ENCODE measurements around the gene KCNN3. TPM values are rescaled to one million over a fixed set of nuclear protein-coding genes. Genes with fewer than 3 reads are reported as not detected.
A peak's percentile ranks its signal among the peaks of the same experiment; 100 is the strongest.

Gene KCNN3
- total RNA-seq, 1 donor from 2014 or later = 1.8 TPM

DNA sequence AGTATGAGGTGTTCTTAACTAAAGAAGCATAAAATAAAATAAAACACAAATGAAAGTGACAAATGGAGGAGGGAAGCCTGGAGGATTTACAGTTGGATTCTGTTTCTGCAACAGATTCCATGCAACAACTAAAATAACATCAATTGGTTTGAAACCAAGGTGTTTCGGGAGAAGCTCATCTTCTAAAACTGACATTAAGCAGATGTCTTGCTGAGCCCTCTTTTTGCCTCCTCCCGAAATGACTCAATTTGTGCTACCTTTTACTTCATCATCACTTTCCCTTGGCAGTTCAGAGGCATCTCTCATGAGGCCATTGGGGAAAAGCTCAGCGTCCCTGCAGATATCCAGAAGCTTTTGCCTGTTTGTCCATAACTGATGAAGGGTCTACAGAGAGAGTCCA, 140.5 kb downstream of the KCNN3 start:
- intact Hi-C loops (cut with DNase I) = no loop called here
- ATAC-seq (no peak), DNase-seq (ENCODE audit: low spot score) (no peak)

DNA sequence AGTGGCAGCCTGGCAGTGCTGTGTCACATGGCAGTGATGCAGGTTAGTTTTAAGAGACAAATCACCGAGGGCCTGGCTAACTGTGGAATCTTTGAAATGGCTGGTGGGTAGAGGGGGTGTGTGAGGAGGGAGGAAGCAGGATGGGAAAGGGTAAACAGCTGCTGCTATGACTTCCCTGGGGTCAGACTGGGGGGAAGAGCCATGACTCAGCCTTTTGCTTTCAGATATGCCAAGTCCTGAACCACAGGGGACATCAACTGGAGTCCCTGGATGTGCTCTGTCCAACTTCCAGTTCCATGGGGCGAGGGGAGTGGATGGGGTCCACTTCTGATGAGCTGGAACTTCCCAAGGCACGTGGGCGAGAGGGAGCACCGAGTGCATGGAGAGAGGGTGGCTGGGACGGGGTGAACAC, 141.0 kb downstream of the KCNN3 start:
- intact Hi-C loops (cut with DNase I) = no loop called here
- ATAC-seq (peak; percentile 22), DNase-seq (ENCODE audit: low spot score) (no peak)

DNA sequence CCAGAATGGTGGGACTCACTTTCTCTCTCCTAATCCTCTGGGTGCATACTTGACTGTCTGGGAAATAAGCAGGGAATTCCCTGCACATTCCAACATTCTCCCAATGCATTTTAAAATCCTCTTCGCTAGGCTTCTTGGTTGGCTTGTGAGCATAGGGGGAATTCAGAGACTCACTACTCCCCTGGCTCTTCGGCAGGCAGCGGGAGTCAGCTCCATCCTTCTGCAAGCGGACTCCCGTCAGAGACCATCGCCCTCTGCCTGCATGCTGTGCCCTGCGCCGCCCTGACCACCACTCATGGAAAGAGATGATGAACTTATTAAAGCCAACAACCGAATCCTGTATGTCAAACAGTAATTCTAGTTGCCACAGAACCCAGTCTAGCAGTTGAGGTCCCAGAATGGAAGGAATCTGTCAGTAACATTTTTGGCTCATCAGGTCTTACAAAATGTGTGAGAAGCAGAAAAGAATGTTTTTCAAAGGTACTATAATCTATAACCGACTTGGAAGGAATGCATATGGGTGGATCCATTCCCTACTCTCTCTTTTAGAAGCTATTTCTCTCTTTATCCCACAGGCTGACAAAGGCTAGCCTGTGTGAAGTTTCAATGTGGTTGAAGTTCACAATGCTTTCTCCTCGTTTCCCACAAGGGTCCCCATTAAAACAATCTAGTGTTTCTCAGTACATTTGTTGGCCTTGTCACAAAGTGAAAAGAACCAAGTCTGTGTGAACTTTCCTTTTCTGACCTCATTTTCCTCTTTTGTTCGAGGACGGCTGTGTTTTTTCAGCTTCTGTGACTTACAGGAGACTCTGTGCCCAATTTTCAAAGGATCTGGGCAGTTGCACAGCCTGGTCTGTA, 143.0 kb downstream of the KCNN3 start:
- no peak for ATAC-seq
- no peak for DNase-seq (ENCODE audit: low spot score)
- intact Hi-C loops (cut with DNase I) = no loop called here

DNA sequence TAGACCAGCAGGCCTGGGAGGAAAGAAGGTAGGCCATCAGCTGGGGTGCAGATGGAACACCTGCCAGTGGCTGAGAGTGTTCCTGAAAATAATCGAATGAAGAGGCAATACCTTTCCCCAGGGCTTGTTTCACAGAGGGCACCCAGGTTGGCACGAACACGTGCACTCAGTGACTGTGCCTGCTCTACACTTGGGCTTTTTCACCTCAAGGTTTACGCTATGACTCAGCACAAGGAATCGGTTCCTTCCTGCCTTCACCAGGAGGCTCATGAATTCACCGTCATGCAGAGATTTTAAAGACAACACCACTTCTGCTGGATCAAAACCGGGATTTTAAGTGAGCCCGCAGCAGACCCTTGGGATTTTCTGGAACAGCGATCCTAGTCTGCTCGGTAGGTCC, 143.6 kb downstream of the KCNN3 start:
- no peak for ATAC-seq
- intact Hi-C loops (cut with DNase I) = no loop called here
- DNase-seq (ENCODE audit: low spot score) = no peak

DNA sequence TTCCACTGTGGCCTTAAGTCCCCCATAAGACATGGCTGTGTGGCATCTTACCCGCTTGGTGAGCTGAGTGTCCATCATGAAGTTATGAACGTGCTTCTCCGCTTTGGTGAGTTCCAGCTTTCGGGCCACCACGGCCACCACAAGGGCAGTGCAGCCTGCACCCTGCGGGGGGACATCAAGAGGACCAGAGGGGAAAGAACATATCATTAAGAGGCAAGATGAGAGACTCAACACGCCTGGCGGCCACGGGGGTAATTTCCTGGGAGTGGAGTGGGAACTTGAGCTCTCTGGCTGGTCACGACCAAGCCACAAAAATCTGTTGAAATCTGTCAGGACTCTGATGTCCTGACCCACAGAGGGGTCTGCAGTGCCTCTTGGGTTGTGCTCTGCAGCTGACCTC, 144.2 kb downstream of the KCNN3 start:
- intact Hi-C loops (cut with DNase I) = no loop called here
- no peak for ATAC-seq
- DNase-seq (ENCODE audit: low spot score) = no peak

DNA sequence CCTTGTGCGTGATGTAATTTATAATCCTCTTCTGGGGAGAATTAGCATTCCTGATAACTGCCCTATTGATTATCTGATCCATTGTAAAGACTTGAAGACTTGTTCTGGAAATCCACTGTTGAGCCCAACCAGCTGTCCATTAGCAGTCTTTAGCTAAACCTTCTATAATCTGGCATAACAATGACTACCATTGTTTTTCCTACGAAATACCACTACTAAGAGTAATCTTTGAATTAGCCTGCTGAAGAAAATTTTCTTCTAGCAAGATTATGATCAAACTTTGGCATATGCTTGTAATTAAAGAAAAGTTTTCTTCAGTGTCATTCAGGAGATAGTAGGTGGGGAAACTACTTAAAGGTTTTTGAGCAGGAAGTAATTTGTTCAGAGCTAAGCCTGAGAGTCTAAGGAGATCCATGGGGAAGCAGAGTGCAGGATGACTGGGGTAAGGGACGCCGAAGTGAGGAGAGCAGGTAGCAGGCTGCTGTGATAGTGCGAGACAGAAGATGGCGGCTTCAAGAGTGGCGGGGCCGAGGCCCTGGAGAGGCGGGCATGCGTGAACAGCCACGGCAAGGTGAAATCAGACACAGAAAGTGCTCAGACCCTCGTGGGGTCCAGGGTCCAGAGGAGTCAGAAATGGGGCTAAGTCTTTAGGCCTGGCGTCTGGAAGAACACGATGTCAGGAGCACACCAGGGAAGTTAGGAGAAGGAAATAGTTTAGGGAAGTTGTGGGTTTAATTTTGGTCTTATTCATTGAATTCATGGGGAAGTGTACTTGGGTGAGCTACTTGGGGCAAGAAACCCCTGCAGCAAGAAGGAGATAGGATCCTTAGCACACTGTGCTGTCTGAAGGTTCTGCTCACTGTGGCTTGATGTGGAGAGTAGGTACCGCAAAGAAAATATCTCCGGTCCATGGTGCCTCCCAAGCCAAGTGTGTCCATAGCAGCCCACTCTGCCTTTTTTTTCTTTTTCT, 149.5 kb downstream of the KCNN3 start:
- intact Hi-C loops (cut with DNase I) = no loop called here
- DNase-seq (ENCODE audit: low spot score) = no peak
- ATAC-seq = peak; percentile 50

DNA sequence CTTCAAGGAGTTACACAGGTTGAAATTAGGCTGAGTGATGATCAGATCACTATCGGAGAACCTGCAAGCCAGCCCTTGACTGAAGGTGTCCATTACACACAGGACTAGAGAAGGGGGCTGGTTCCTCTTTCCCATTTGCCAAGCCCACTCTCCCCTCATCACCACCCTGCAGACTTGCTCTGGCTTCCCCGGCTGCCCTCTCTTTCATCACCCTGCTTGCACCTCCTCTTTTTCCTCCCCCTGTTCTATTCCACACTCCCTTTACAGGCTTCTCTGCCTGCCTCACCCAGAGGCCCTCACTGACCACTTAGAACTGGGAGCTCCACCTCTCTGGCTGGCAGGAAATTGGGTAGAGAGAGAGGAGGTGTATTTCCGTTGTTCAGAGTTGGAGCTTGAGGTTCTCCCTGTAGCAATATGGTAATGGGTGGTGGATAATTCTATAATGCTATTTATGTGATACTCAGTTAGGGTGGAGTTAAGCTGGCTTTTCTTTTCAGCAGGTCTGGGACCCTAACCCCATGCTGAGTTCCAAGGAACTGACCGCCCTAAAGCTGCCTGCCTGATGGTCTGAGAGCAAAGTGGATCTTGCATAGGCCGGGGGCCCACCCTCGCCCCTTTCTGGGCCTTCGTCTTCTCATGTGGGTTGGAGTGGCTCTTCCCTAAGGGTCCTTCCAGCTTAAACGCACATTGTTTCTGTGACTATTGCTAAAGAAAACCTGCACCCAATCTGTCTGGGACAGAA, 150.3 kb downstream of the KCNN3 start:
- no peak for ATAC-seq
- no peak for DNase-seq (ENCODE audit: low spot score)
- intact Hi-C loops (cut with DNase I) = no loop called here

DNA sequence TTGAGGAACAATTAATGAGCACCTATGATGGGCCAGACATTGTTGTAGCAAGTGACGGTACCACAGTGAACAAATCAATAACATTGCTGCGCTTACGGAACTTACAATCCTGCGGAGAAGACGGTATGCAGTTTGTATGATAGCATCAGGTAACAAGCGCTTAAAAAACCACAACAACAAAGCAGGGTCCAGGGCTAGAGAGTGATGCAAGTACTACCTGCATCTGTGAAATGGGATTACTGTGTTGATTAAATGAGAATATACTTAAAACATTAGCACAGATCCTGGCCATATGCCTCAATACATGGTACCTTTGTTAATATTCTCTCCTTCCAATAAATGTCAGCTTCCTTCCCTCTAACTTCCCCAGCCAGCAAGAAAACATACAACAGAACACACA, 151.5 kb downstream of the KCNN3 start:
- ATAC-seq = no peak
- DNase-seq (ENCODE audit: low spot score) = no peak
- intact Hi-C loops (cut with DNase I) = no loop called here

DNA sequence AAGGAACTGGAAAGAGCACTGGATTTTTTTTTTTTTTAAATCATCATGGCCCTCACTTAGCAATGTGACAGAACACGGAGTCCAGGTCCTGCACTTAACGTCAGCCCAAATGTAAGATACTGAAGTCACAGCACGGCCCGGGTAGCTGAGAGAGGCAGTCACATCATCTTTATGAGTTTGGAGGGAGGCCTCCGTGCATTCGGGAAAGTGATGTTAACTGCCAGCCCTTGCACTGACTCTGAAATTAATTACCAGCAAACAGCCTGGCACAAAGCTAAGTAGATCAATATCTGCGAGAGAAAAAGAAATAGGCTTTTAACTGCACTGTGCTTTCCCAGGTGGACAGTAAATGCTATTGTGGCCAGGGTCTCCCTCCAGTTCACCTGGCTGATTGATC, 152.6 kb downstream of the KCNN3 start:
- DNase-seq (ENCODE audit: low spot score) (no peak), ATAC-seq (no peak)
- intact Hi-C loops (cut with DNase I) = no loop called here

DNA sequence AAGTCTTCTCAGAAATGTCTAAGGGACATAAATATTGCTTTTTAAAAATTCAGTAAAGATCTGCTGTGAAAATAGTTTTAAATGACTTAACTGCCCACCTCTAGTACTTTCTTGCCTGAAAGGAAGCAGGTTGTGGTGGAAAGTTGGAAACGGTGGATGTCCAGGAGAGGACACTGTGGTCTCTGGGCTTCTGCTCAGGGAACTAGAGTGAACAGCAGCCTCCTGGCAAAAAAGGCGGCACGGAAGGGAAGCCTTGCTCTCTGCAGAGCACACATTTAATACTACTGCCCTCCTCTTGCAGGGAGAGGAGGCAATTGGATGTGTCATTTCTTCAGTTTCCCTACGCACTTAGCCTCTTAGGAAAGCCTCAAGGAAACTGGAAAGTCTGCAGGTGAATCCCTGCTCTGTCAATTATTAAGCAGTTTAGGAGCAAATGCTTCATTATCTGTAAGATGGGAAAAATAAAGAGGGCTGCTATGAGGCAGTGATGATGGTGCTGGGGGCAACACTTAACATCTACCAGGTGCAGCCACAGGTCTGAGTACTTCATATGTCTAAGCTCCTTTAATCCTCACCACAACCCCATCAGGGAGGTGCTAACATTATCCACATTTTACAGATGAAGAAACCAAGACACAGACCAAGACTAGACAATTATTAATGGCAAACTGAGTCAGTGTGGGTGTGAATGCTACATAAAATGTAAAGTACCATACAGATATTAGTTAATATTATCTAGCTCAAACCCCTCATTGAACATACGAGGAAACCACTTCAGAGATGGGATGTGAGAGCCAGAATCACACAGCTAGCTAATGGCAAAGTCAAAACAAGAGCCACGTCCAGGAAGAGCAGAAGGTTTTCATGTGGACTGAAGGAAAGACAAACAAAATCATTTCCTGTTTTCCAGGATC, 153.2 kb downstream of the KCNN3 start:
- DNase-seq (ENCODE audit: low spot score) (no peak), ATAC-seq (no peak)
- intact Hi-C loops (cut with DNase I) = no loop called here

DNA sequence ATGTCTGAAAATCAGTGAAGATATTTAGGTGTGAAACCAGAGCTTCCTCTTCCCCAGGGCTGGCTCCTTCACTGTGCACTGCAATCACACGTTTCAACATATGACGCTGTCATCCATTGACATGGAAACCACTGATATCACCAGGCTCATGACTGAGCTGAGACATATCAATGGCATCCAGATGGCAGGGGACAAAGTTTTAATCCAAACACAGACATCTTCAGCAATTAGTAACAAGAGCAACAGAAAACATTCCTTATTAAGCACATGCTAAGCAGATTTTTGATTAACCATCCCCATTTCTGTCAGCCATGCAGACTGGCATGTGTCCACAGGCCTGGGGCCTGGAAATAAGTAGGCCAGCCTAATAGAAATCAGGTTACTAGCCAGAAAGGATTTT, 154.1 kb downstream of the KCNN3 start:
- no peak for DNase-seq (ENCODE audit: low spot score)
- intact Hi-C loops (cut with DNase I) = no loop called here
- peak; percentile 58 for ATAC-seq

DNA sequence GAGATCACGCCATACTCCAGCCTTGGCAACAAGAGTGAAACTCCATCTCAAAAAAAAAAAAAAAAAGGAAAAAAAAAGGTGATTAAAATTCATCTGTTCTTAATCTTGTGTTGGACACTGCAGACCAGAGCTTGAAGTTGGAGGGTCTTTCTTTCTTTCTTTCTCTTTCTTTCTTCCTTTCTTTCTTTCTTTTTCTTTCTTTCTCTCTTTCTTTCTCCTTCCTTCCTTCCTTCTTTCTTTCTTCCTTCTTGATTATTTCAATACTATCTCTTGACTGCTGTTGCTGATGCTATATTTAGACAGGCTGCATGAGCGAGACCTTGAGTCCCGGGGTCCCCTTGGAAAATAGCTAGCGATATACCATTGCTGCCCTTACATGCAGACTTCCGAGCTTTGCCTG, 154.7 kb downstream of the KCNN3 start:
- intact Hi-C loops (cut with DNase I) = no loop called here
- DNase-seq (ENCODE audit: low spot score) (no peak), ATAC-seq (no peak)

DNA sequence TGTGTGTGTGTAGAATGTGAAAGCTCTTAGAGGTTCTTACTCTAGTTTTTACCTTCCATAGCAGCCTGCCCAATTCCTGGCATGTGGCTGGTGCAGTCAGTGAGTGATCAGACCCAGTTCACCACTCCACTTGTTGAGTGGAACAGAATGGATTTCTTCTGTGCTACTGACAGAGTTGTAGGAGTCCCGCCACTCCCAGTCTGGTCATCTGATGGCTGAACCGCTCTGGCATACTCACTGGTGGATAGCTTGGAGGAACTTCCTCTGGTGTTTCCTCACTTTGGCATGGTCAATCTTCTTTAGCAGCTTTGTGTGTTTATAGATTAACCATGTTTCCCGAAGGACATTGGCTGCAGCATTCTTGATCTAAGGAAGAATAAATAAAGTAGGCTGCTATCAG, 155.4 kb downstream of the KCNN3 start:
- intact Hi-C loops (cut with DNase I) = no loop called here
- ATAC-seq = peak; percentile 80
- DNase-seq (ENCODE audit: low spot score) = no peak

DNA sequence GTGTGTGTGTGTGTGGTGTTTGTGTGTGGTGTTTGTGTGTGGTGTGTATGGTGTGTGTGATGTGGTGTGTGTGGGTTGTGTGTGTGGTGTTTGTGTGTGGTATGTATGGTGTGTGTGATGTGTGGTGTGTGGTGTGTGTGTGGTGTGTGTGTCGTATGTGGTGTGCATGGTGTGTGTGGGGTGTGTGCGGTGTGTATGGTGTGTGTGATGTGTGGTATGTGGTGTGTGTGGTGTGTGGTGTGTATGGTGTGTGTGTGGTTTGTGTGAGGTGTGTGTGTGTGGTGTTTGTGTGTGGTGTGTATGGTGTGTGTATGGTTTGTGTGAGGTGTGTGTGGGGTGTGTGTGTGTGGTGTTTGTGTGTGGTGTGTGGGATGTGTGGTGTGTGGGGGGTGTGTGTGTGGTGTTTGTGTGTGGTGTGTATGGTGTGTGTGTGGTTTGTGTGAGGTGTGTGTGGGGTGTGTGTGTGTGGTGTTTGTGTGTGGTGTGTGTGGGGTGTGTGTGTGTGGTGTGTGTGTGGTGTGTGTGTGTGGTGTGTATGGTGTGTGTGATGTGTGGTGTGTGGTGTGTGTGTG, 155.9 kb downstream of the KCNN3 start:
- DNase-seq (ENCODE audit: low spot score) (no peak), ATAC-seq (peak; percentile 15)
- intact Hi-C loops (cut with DNase I) = no loop called here

DNA sequence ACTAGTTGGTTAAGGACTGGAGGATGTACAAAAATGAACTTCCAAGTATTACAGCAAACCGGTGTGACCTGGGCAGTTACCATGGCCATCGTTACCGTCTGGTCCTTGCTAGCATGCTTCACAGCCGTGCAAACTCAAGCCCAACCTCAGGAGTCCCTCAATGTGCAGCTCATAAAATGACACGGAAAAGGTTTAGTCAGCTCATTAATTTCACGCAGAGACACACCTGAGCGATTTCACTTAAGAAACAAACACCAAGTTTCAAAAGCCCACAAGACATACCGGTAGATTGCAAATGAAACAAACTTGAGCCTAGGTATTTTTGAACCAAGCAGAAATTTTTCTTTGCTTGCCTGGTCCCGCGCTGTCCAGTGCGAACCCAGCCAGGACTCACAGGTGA, 157.1 kb downstream of the KCNN3 start:
- ATAC-seq (no peak), DNase-seq (ENCODE audit: low spot score) (no peak)
- intact Hi-C loops (cut with DNase I) = no loop called here

DNA sequence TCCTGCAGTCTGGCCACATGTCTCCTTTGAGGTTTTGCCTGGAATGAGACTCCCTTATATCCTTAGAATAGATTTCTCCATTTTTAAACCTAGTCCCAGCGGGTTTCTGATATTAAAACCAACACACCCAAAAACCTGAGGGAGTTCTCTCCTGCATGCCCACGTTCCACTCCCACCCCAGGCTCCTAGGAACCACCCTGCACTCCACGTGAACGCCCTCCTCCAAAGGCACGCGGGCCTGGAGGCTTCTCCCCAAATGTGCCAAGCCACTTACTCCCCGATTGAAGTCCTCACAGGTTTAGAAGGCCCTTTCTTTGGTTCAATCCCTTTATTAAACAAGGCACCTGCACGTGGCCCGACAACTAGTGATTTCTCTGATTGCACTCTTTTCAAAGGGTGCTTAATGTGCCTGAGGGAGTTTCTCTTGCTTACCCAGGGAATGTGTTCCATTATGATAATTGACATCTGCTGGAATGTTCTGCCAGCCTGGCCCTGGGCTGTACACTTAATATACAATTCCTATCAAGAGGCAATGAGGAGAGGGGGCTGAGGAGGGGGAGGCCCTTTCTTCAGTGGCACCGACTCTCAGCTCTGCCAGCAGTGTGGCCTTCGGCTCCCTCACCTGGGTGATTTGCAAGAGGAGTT, 157.8 kb downstream of the KCNN3 start:
- ATAC-seq (no peak), DNase-seq (ENCODE audit: low spot score) (no peak)
- intact Hi-C loops (cut with DNase I) = no loop called here

DNA sequence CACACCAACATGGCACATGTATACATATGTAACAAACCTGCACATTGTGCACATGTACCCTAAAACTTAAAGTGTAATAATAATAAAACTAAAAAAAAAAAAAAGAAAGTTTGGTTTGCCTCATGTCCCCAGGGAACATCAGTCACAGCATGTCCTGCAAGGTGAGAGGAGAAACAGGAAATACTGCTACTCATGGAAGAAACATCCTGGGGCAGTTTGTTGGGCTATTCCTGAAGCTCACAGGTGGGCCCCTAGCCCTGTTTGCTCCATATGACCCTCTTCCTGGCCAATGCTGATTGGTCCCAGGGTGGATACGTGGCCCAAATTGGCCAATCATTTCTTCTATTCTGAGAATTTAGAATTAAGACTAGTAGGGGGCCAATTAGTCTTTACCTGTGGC, 158.7 kb downstream of the KCNN3 start:
- ATAC-seq (no peak), DNase-seq (ENCODE audit: low spot score) (no peak)
- intact Hi-C loops (cut with DNase I) = no loop called here

DNA sequence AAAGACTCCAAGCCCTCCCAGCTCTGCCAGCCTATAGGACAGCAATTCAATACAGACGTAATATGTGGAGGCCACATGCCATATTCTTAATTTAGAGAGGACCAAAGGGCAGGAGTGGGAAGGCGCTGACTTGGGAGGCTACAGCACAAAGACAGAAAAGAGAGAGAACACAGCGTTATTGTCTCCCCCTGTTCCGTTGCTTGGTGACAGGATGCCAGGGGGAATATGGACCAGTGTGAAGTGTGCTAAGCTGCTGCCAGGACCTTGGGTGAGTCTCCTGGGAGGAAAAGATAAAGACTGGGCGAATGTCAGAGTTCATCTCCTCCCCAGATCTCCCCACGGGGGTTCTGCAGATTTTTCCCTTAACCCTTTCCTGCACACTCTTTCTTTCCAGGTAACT, 160.0 kb downstream of the KCNN3 start:
- intact Hi-C loops (cut with DNase I) = no loop called here
- ATAC-seq = peak; percentile 34
- no peak for DNase-seq (ENCODE audit: low spot score)

Measured in sciatic nerve (tissue), 2 donors.